Testis (tissue), 3 donors: ENCODE results near the gene SPATA2. TPM values are rescaled to one million over a fixed set of nuclear protein-coding genes. Genes with fewer than 3 reads are reported as not detected.

Experiments
- DNase-seq: peaks from one replicate; pipeline ENCODE4 v3.0.0-alpha.2; 2019
- H3K27ac ChIP-seq, 2 donors: fragments of 200-600 bp; sonication (generic); one replicate each; pipeline ENCODE4 v1.5.1; 2019
- H3K27me3 ChIP-seq: fragments of 200-600 bp; sonication (generic); one replicate; pipeline ENCODE4 v1.5.1; 2019
- H3K36me3 ChIP-seq: fragments of 200-600 bp; sonication (generic); one replicate; pipeline ENCODE4 v1.5.1; 2017; ENCODE audit warnings: low read depth; ENCODE audit errors: missing control alignments
- H3K4me1 ChIP-seq: fragments of 200-600 bp; sonication (generic); one replicate; pipeline ENCODE4 v1.5.1; 2019
- H3K4me3 ChIP-seq, 2 donors: fragments of 200-600 bp; sonication (generic); one replicate each; pipeline ENCODE4 v1.5.1; 2017 to 2019
- H3K9me3 ChIP-seq: fragments of 200-600 bp; sonication (generic); one replicate; pipeline ENCODE4 v1.5.1; 2017
- POLR2A ChIP-seq: fragments of 450-650 bp; IDR thresholded peaks from one replicate; pipeline ENCODE4 v1.6.1; 2017; ENCODE audit warnings: antibody characterized with exemption, mild to moderate bottlenecking, moderate library complexity
- WGBS, 2 donors: methylation state at CpG; one replicate each; pipeline ENCODE4 v1.1.5; 2018; 5-methylcytosine and 5-hydroxymethylcytosine counted together
- intact Hi-C: fragments of 100-400 bp; cut with DNase I; formaldehyde crosslinking; loops from one replicate; pipeline ENCODE4 v1.15.1; 2023; ENCODE audit warnings: low total_unique reads
- polyA plus RNA-seq: library from polyadenylated mRNA; stranded (reverse); fragments of 350-450 nt; fragmentation: Illumina TruSeq; extraction: RNeasy Lipid Tissue Mini Kit (QIAGEN cat#74804); gene quantifications from one replicate; pipeline ENCODE4 v1.2.3, GENCODE V29; 2014; ENCODE audit warnings: low read depth, low replicate concordance; ENCODE audit not compliant: insufficient read depth
- total RNA-seq, 2 donors: library from RNA; depleted of rRNA; stranded (reverse); fragments of >200 nt; gene quantifications; one replicate each; pipeline ENCODE4 v1.2.3, GENCODE V29; 2016
- TF ChIP-seq, protein P1 (sequence below), 3 experiments: fragments of 450-650 bp in 2 of 3; fragments of 200-600 bp in 1 of 3; sonication (generic) in 1 of 3; IDR thresholded peaks; one replicate each; pipeline ENCODE4 v1.5.1; 2016 to 2019; ENCODE audit warnings: antibody characterized with exemption in 3 of 3, mild to moderate bottlenecking in 2 of 3, moderate library complexity in 1 of 3

Gene SPATA2
- total and polyA plus RNA-seq, 3 donors from 2014 or later, result 21.9 to 30.7 (median 26.0) TPM

DNA sequence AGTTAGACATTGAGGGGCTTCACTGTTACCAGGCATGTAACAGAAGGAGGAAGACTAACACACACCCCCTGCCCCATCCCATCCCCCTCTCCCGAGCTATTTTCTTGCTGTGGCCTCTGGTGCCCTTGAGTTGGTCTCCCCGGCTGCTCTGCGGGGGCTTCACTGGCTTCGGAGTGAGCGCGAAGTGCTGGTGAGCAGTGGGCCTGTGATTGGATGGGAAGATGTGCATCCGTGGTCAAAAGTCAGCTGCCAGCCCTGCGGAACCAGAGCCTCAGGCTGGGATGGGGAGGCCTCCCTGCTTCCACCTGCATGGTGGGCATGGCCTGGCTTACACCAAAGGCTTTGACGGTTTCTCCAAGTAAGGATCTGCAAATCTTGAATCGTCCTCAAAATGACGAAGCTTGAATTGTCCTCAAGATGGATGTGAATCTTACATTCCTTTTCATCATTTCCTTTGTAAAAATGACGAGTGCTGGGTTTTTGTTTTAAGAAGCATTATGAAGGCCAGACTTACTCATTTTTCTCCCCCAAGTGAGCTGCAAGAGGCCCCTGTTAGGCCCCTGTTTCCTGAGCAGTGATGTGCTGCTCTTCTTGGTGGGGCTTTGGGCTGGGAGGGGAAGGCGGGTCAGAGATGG, 23.7 kb downstream of the SPATA2 start:
- H3K4me3 ChIP-seq, result no peak overlapping the region
- WGBS, 2 donors, result 81 to 88% methylated on average over 11 to 13 of the region's 13 CpGs
- no peaks in the 10 kb centered on the region for H3K27me3 ChIP-seq
- intact Hi-C loops, result no loop called here
- no peak for DNase-seq
- H3K4me1 ChIP-seq, result peaks cover 63% of the 10 kb centered on the region
- no peaks in the 10 kb centered on the region for H3K36me3 ChIP-seq
- no peaks in the 10 kb centered on the region for H3K9me3 ChIP-seq
- H3K27ac ChIP-seq, result no peak overlapping the region
- no peak for TF ChIP-seq POLR2A
- TF ChIP-seq, protein P1, sequence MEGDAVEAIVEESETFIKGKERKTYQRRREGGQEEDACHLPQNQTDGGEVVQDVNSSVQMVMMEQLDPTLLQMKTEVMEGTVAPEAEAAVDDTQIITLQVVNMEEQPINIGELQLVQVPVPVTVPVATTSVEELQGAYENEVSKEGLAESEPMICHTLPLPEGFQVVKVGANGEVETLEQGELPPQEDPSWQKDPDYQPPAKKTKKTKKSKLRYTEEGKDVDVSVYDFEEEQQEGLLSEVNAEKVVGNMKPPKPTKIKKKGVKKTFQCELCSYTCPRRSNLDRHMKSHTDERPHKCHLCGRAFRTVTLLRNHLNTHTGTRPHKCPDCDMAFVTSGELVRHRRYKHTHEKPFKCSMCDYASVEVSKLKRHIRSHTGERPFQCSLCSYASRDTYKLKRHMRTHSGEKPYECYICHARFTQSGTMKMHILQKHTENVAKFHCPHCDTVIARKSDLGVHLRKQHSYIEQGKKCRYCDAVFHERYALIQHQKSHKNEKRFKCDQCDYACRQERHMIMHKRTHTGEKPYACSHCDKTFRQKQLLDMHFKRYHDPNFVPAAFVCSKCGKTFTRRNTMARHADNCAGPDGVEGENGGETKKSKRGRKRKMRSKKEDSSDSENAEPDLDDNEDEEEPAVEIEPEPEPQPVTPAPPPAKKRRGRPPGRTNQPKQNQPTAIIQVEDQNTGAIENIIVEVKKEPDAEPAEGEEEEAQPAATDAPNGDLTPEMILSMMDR (IDR thresholded peaks at IDR 0.05), result no peak

DNA sequence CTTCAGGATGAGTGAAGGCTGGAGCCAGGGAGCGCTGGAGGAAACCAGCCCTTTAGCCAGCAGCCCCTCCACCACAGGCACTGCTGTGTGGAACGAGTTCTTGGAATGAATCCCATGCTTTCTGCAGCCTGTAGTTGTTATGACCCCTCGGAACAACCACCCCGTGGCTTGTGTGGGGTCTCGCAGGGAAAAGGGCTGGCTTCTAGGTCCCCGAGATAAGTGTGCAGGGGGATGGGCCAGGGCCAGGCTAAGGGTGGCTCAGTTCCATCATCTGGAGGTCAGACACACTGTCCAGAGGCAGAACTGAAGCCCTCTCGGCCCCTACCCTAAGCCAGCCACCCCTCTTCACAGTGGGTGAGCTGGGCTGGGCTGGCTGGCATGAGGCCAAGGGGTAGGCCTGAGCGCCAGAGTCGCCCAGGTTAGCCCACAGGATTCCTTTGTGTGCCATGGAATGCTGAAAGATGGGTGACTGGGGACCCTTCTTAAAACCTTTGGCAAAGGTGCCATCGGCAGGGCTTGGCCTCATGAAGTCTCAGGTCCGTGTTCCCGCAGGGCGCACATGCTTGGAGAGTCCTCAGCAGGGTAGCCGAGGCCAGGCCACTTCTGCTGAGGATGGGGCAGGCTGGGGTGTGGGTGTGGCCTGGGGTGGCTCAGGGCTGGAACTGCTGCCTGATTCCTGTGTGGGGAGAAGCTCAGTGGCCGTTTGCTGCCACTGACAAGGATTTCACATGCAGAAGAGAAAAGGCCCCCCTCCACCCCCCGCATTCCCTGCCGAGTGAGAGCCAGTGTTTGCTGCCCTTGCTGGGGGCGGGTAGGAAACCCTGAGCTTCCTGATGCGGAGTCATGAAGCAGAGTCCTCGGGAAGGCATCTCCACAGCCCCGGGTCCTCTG, 24.6 kb downstream of the SPATA2 start:
- H3K36me3 ChIP-seq, result no peaks in the 10 kb centered on the region
- H3K27me3 ChIP-seq, result no peaks in the 10 kb centered on the region
- H3K27ac ChIP-seq, result peak overlapping the region in 1 of 2 donors; percentile 37
- no peaks in the 10 kb centered on the region for H3K9me3 ChIP-seq
- DNase-seq, result peak; percentile 70
- 44 to 55% methylated on average over 7 to 20 of the region's 21 CpGs for WGBS, 2 donors
- intact Hi-C loops, result no loop called here
- TF ChIP-seq, protein P1 (IDR thresholded peaks at IDR 0.05), result no peak
- TF ChIP-seq POLR2A, result no peak
- no peak overlapping the region for H3K4me3 ChIP-seq
- peaks cover 64% of the 10 kb centered on the region for H3K4me1 ChIP-seq

DNA sequence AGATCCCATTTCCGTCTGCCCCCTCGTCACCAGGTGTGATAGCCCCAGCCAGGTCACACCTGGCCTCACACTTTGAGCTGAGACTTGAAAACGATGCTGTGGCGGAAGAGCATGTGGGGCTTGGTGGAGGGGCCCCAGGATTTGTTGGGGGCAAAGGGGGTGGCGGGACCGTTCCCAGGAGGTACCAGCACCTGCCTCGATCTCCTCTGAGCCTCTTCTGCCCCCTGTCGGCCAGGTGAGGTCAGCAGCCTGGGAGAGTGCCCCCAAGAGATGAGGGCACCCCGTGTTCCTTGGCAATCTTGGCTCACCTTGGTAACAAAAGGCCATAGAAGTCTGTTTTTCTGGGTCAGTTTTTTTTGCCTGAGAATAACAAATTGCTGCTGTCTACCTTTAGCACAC, 25.4 kb downstream of the SPATA2 start:
- Histone ChIP-seq H3K9me3 (no peaks in the 10 kb centered on the region), H3K27ac (peak overlapping the region in 1 of 2 donors; percentile 37), H3K4me3 (no peak overlapping the region), H3K27me3 (no peaks in the 10 kb centered on the region), H3K4me1 (peaks cover 64% of the 10 kb centered on the region), H3K36me3 (no peaks in the 10 kb centered on the region)
- no peak for DNase-seq
- TF ChIP-seq POLR2A, result no peak
- TF ChIP-seq, protein P1 (IDR thresholded peaks at IDR 0.05), result no peak
- intact Hi-C loops, result no loop called here
- WGBS, 2 donors, result 68 to 74% methylated on average over 9 of the region's 9 CpGs

DNA sequence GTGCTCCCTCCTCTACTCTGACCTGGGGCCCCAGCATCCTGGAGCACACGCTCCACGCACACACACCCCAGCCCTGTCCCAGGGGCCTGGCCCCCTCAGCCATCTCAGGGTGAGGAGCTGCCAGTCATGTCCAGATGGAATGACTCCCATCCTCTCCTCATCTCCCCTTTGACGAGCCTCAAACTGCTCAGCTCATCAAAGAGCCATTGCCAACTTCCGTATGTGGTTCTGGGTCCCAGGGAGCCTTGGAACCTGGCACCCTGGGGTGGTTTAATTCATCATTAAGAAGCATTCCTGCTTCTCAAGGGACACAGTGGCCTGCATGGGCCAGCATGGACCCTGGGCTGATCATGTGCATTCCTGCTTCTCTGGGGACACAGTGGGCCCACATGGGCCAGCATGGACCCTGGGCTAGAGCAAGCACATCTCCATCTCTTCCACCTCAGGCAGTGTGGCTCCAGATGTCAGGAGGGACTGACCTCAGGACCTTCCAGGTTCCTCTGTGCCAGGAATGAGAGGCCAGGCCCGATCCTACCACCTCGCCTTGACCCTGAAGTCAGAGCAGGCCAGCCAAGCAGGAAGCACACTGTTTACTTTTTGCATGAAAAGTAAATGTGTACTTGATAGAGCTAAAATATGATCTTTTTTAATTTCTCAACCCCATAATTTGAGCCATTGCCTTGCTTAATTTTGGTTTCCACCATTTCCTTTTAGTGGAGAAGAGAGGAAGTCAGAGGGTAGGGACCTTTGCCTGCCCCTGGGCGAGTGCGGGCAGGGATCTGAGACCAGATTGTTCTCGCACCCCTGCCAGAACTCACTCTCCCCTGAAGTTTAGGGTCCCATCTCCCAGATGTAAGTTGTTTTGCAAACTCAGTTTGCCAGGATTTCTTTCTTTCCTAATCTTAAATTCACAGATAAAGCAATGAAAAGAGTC, 26.1 kb downstream of the SPATA2 start:
- Histone ChIP-seq H3K9me3 (no peaks in the 10 kb centered on the region), H3K27me3 (no peaks in the 10 kb centered on the region), H3K4me3 (no peak overlapping the region), H3K27ac (peak overlapping the region; percentile 37 to 66), H3K4me1 (peaks cover 64% of the 10 kb centered on the region), H3K36me3 (no peaks in the 10 kb centered on the region)
- intact Hi-C loops, result no loop called here
- TF ChIP-seq, protein P1 (IDR thresholded peaks at IDR 0.05), result no peak
- no peak for TF ChIP-seq POLR2A
- no peak for DNase-seq
- WGBS, 2 donors, result 65 to 66% methylated on average over 9 of the region's 9 CpGs
